SU-DHL-6 (cell line): ENCODE results near the gene OXER1.

Source experiments
- CTCF ChIP-seq: fragments of 200-600 bp; sonication (generic); IDR thresholded peaks from one replicate; pipeline ENCODE4 v1.5.1; 2017; ENCODE audit warnings: antibody characterized with exemption, mild to moderate bottlenecking, low read length, moderate library complexity; ENCODE audit not compliant: insufficient read depth, poor library complexity, severe bottlenecking
- EZH2phosphoT487 ChIP-seq: fragments of 200-600 bp; sonication (generic), shearing (Covaris generic); conservative IDR thresholded peaks from 2 replicates; pipeline ENCODE4 v1.6.1; 2018; ENCODE audit warnings: mild to moderate bottlenecking, antibody characterized with exemption, low read length, moderate library complexity, mixed read lengths

- TF ChIP-seq CTCF: no peak
- no peak for TF ChIP-seq EZH2phosphoT487
Measured at GRCh38 chr2:42800461-42800962, 36.6 kb upstream of the OXER1 start.
